Gastrocnemius medialis (tissue), 4 donors: ENCODE measurements around the gene CACNA2D3. TPM values are rescaled to one million over a fixed set of nuclear protein-coding genes. Genes with fewer than 3 reads are reported as not detected.

Experiments used
- ATAC-seq, 2 donors: fragments of 150-250 bp; one replicate each; pipeline ENCODE4 v1.9.1; 2016
- DNase-seq, 2 donors: peaks; one replicate each; pipeline ENCODE4 v3.0.0-alpha.2; 2019
- H3K27ac ChIP-seq, 4 donors: fragments of 200-600 bp; sonication (generic); 1 replicate in 1 of 4; 2 replicates in 3 of 4; pipeline ENCODE4 v1.5.1; 2016 to 2018; ENCODE audit warnings: mild to moderate bottlenecking in 2 of 4, moderate library complexity in 1 of 4
- H3K27me3 ChIP-seq, 3 donors: fragments of 200-600 bp; sonication (generic) in 2 of 3; 1 replicate in 1 of 3; 2 replicates in 2 of 3; pipeline versions ENCODE4 v1.5.1 to v1.6.0; 2016 to 2019; ENCODE audit warnings: mild to moderate bottlenecking in 1 of 3, moderate library complexity in 1 of 3
- H3K36me3 ChIP-seq, 2 donors: fragments of 200-600 bp; sonication (generic) in 1 of 2; one replicate each; pipeline ENCODE4 v1.5.1; 2017 to 2018
- H3K4me1 ChIP-seq, 2 donors: fragments of 200-600 bp; sonication (generic) in 1 of 2; one replicate each; pipeline ENCODE4 v1.5.1; 2016 to 2017; ENCODE audit warnings: mild to moderate bottlenecking in 2 of 2
- H3K4me3 ChIP-seq, 4 donors: fragments of 200-600 bp; sonication (generic) in 3 of 4; 1 replicate in 1 of 4; 2 replicates in 3 of 4; pipeline ENCODE4 v1.5.1; 2016 to 2019; ENCODE audit warnings: mild to moderate bottlenecking in 2 of 4
- H3K9me3 ChIP-seq, 3 donors: fragments of 200-600 bp; sonication (generic) in 2 of 3; 1 replicate in 1 of 3; 2 replicates in 2 of 3; pipeline ENCODE4 v1.5.1; 2016 to 2019
- CTCF ChIP-seq, 5 experiments: fragments of 450-650 bp in 3 of 5; fragments of 200-600 bp in 2 of 5; sonication (generic) in 2 of 5; IDR thresholded peaks in 4 of 5; conservative IDR thresholded peaks in 1 of 5; 1 replicate in 4 of 5; 2 replicates in 1 of 5; pipeline ENCODE4 v1.5.1; 2016 to 2019; ENCODE audit warnings: antibody characterized with exemption in 5 of 5, mild to moderate bottlenecking in 3 of 5, moderate library complexity in 3 of 5
- POLR2A ChIP-seq, 2 donors: fragments of 450-650 bp; IDR thresholded peaks; one replicate each; pipeline ENCODE4 v1.6.1; 2017; ENCODE audit warnings: antibody characterized with exemption in 2 of 2, mild to moderate bottlenecking in 2 of 2, moderate library complexity in 2 of 2
- in situ Hi-C, 4 donors: fragments of 200-750 bp; cut with MboI; loops; one replicate each; pipeline versions ENCODE4 v1.15.0 to v1.8.0; 2017; ENCODE audit warnings: low sequenced_read_pairs in 4 of 4
- intact Hi-C: fragments of 100-400 bp; cut with DNase I; formaldehyde crosslinking; loops from one replicate; pipeline ENCODE4 v1.15.1; 2023; ENCODE audit warnings: low total_unique reads
- total RNA-seq, 4 donors: library from RNA; depleted of rRNA; stranded (reverse); fragments of >200 nt; gene quantifications; one replicate each; pipeline versions ENCODE4 v1.1.0 to v1.2.3, GENCODE V29; 2016

The CACNA2D3 gene
- total RNA-seq, 4 donors from 2014 or later: 4.7 to 14.4 (median 7.1) TPM

GRCh38 chr3:54564374-54564925 lies 442.1 kb downstream of the CACNA2D3 start:
- ATAC-seq: no peak
- H3K4me3 ChIP-seq: no peak overlapping the region
- H3K27me3 ChIP-seq: no peaks in the 10 kb centered on the region
- H3K9me3 ChIP-seq: no peaks in the 10 kb centered on the region
- in situ Hi-C loops (no loop called here), intact Hi-C loops (no loop called here)
- peaks cover 0 to 11% of the 10 kb centered on the region in 2 donors for H3K4me1 ChIP-seq
- no peaks in the 10 kb centered on the region for H3K36me3 ChIP-seq
- H3K27ac ChIP-seq: no peak overlapping the region
- no peak for DNase-seq
- TF ChIP-seq CTCF (IDR thresholded peaks at IDR 0.05 in 4 of 5, conservative IDR thresholded peaks at IDR 0.05 in 1 of 5): no peak
- TF ChIP-seq POLR2A (IDR thresholded peaks at IDR 0.05): no peak

- ATAC-seq: no peak
- intact Hi-C loops (no loop called here), in situ Hi-C loops (no loop called here)
- H3K27ac ChIP-seq: no peak overlapping the region
- H3K9me3 ChIP-seq: no peaks in the 10 kb centered on the region
- TF ChIP-seq POLR2A (IDR thresholded peaks at IDR 0.05): no peak
- no peak for TF ChIP-seq CTCF (IDR thresholded peaks at IDR 0.05 in 4 of 5, conservative IDR thresholded peaks at IDR 0.05 in 1 of 5)
- H3K4me1 ChIP-seq: peaks cover 0 to 11% of the 10 kb centered on the region in 2 donors
- H3K4me3 ChIP-seq: no peak overlapping the region
- no peaks in the 10 kb centered on the region for H3K27me3 ChIP-seq
- no peaks in the 10 kb centered on the region for H3K36me3 ChIP-seq
- DNase-seq: no peak
Measured at GRCh38 chr3:54565956-54566355, 443.6 kb downstream of the CACNA2D3 start.

- H3K9me3 ChIP-seq: no peaks in the 10 kb centered on the region
- H3K4me3 ChIP-seq: no peak overlapping the region
- H3K36me3 ChIP-seq: no peaks in the 10 kb centered on the region
- intact Hi-C loops: no loop called here
- no peak for ATAC-seq
- no peak overlapping the region for H3K27ac ChIP-seq
- no peaks in the 10 kb centered on the region for H3K27me3 ChIP-seq
- TF ChIP-seq CTCF (IDR thresholded peaks at IDR 0.05 in 4 of 5, conservative IDR thresholded peaks at IDR 0.05 in 1 of 5): no peak
- TF ChIP-seq POLR2A (IDR thresholded peaks at IDR 0.05): no peak
- peaks cover 0 to 11% of the 10 kb centered on the region in 2 donors for H3K4me1 ChIP-seq
- in situ Hi-C loops: no loop called here
- DNase-seq: no peak
Measured at GRCh38 chr3:54567949-54568348, 445.6 kb downstream of the CACNA2D3 start.

- no peak for TF ChIP-seq CTCF (IDR thresholded peaks at IDR 0.05 in 4 of 5, conservative IDR thresholded peaks at IDR 0.05 in 1 of 5)
- no peak for TF ChIP-seq POLR2A (IDR thresholded peaks at IDR 0.05)
- H3K9me3 ChIP-seq: no peaks in the 10 kb centered on the region
- DNase-seq (no peak), ATAC-seq (no peak)
- peaks cover 0 to 4% of the 10 kb centered on the region in 2 donors for H3K4me1 ChIP-seq
- H3K4me3 ChIP-seq: no peak overlapping the region
- in situ Hi-C loops (no loop called here), intact Hi-C loops (no loop called here)
- H3K27me3 ChIP-seq: no peaks in the 10 kb centered on the region
- H3K27ac ChIP-seq: no peak overlapping the region
- H3K36me3 ChIP-seq: no peaks in the 10 kb centered on the region
Measured at GRCh38 chr3:54570008-54570407, 447.7 kb downstream of the CACNA2D3 start.
